Activated CD4-positive, alpha-beta memory T cell treated with anti-CD3 and anti-CD28 coated beads for 36 hours (primary cell): Measurements from ENCODE around the gene WASL. TPM values are rescaled to one million over a fixed set of nuclear protein-coding genes. Genes with fewer than 3 reads are reported as not detected.

Experiments
- CTCF ChIA-PET: fragments of 350-600 bp; sonication (Branson Sonifier 250); formaldehyde crosslinking; loops from one replicate; lab custom pipeline; 2021; ENCODE audit warnings: antibody characterized with exemption, inconsistent platforms; lab: Charles Lee
- POLR2A ChIA-PET: fragments of 350-600 bp; sonication (Branson Sonifier 250); formaldehyde crosslinking; loops from one replicate; lab custom pipeline; 2021; ENCODE audit warnings: antibody characterized with exemption; lab: Charles Lee
- DNase-seq: peaks from one replicate; pipeline ENCODE4 v3.0.0-alpha.2; 2020
- H3K27ac Mint-ChIP-seq: one replicate; pipeline ENCODE4 v1.8.0; 2021; ENCODE audit warnings: mixed read lengths
- H3K27me3 Mint-ChIP-seq: one replicate; pipeline ENCODE4 v1.8.0; 2021; ENCODE audit warnings: mixed read lengths
- H3K36me3 Mint-ChIP-seq: one replicate; pipeline ENCODE4 v1.8.0; 2021; ENCODE audit warnings: mixed read lengths
- H3K4me1 Mint-ChIP-seq: one replicate; pipeline ENCODE4 v1.8.0; 2021; ENCODE audit warnings: low read depth, mixed read lengths
- H3K4me3 Mint-ChIP-seq: one replicate; pipeline ENCODE4 v1.8.0; 2021; ENCODE audit warnings: mild to moderate bottlenecking, mixed read lengths
- H3K9me3 Mint-ChIP-seq: one replicate; pipeline ENCODE4 v1.8.0; 2021; ENCODE audit warnings: mixed read lengths
- intact Hi-C: fragments of 100-400 bp; cut with micrococcal nuclease; formaldehyde crosslinking; loops from one replicate; pipeline ENCODE4 v1.15.1; 2023
- total RNA-seq, 2 experiments: library from RNA; stranded (reverse); gene quantifications; one replicate each; pipeline ENCODE4 v1.2.3, GENCODE V29; 2021

Gene WASL
- total RNA-seq, 2 experiments from 2014 or later: 5.1 to 5.9 TPM

GRCh38 chr7:123687161-123687560 is 61.6 kb downstream of the WASL start:
- Mint-ChIP-seq H3K27ac (no peak overlapping the region), H3K4me1 (no peaks in the 10 kb centered on the region), H3K9me3 (no peaks in the 10 kb centered on the region), H3K4me3 (no peak overlapping the region), H3K27me3 (no peaks in the 10 kb centered on the region), H3K36me3 (peaks cover 12% of the 10 kb centered on the region)
- ChIA-PET CTCF (interaction anchor here (0.9 to 2.2 kb wide), 2 partner anchors 111 to 178 kb away, joined by 4 to 12 read pairs; no protein-coding TSS in a partner anchor), POLR2A (no interaction called here)
- intact Hi-C loops: no loop called here
- DNase-seq: no peak

GRCh38 chr7:123682690-123683089 is 66.1 kb downstream of the WASL start:
- CTCF ChIA-PET: interaction anchor here (0.7 to 2.5 kb wide), 13 partner anchors 8 to 190 kb away, joined by 3 to 22 read pairs (median 6); no protein-coding TSS in a partner anchor
- Mint-ChIP-seq H3K9me3 (no peaks in the 10 kb centered on the region), H3K36me3 (peaks cover 6% of the 10 kb centered on the region), H3K27ac (no peak overlapping the region), H3K27me3 (no peaks in the 10 kb centered on the region), H3K4me1 (no peaks in the 10 kb centered on the region), H3K4me3 (no peak overlapping the region)
- POLR2A ChIA-PET: no interaction called here
- intact Hi-C loops: loop anchor here (1.0 to 2.0 kb wide), 4 partner anchors 66 to 190 kb away; partner anchors contain the start of gene WASL
- DNase-seq: no peak

DNA sequence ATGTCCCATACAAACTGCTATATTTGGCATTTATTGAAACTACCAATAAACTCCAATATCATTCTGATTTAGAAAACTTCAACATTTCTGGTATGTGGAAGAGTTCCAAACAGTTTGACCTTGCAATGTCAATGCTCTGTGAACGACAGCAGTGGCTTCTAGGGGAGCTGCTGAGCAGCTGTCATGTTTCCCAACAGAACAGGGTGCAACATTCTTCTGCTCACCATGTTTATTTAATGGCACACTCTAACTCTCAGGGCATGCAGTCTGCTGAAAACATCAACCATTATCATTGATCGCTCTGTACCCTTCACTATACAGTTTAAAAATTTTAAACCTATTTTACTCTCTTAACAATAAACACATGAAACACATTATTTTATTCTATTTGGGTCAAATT is 67.2 kb downstream of the WASL start:
- CTCF ChIA-PET: interaction anchor here (1.4 to 2.5 kb wide), 3 partner anchors 9 to 183 kb away, joined by 6 to 22 read pairs (median 16); no protein-coding TSS in a partner anchor
- H3K36me3 Mint-ChIP-seq: peaks cover 3% of the 10 kb centered on the region
- H3K9me3 Mint-ChIP-seq: no peaks in the 10 kb centered on the region
- H3K4me3 Mint-ChIP-seq: no peak overlapping the region
- no peak for DNase-seq
- no peaks in the 10 kb centered on the region for H3K4me1 Mint-ChIP-seq
- POLR2A ChIA-PET: no interaction called here
- intact Hi-C loops: no loop called here
- H3K27ac Mint-ChIP-seq: no peak overlapping the region
- no peaks in the 10 kb centered on the region for H3K27me3 Mint-ChIP-seq

- H3K27me3 Mint-ChIP-seq: no peaks in the 10 kb centered on the region
- ChIA-PET CTCF (interaction anchor here (2.4 to 2.5 kb wide), 2 partner anchors 21 to 184 kb away, joined by 16 to 22 read pairs; no protein-coding TSS in a partner anchor), POLR2A (no interaction called here)
- H3K9me3 Mint-ChIP-seq: no peaks in the 10 kb centered on the region
- no peaks in the 10 kb centered on the region for H3K4me1 Mint-ChIP-seq
- peaks cover 3% of the 10 kb centered on the region for H3K36me3 Mint-ChIP-seq
- no peak for DNase-seq
- intact Hi-C loops: no loop called here
- H3K27ac Mint-ChIP-seq: no peak overlapping the region
- no peak overlapping the region for H3K4me3 Mint-ChIP-seq
Observed at GRCh38 chr7:123680580-123680979, 68.2 kb downstream of the WASL start.

GRCh38 chr7:123679614-123680013 is 69.2 kb downstream of the WASL start:
- Mint-ChIP-seq H3K4me1 (no peaks in the 10 kb centered on the region), H3K27ac (no peak overlapping the region), H3K36me3 (peaks cover 3% of the 10 kb centered on the region), H3K27me3 (no peaks in the 10 kb centered on the region), H3K9me3 (no peaks in the 10 kb centered on the region), H3K4me3 (no peak overlapping the region)
- no peak for DNase-seq
- intact Hi-C loops: no loop called here
- ChIA-PET CTCF (interaction anchor here (1.8 kb wide), 1 partner anchor 193 kb away, joined by 7 read pairs; no protein-coding TSS in a partner anchor), POLR2A (no interaction called here)

DNA sequence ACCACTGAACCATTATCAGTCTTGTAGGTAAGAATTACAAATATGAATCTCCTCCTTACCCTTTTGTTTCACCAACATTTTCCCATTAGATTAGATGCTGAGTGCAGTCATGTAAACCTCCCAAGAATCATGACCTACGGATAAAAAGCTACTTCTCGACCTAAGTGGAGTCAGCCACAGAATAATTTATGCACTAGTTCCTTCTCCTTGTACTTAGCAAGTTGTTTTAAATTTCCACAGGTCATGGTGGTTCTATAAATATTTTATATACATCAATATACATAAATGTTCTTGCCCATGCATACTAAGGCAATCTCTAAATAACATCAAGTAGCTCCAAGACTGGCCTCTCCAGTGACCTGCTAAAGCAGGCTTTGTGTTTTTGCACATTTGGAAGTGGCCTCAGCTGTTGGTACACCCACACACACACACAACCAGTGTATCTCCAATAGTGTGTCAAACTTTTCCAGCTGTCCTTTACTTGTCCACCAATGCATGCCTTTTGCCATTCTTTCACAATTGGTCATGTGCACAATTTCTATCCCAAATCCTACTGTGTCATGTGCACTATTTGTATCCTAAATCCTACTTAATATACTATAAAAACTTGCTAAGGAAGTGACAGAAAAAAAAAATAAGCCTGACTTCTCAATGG is 71.6 kb downstream of the WASL start:
- Mint-ChIP-seq H3K27ac (no peak overlapping the region), H3K4me1 (no peaks in the 10 kb centered on the region), H3K36me3 (no peaks in the 10 kb centered on the region), H3K4me3 (no peak overlapping the region), H3K27me3 (no peaks in the 10 kb centered on the region), H3K9me3 (no peaks in the 10 kb centered on the region)
- no peak for DNase-seq
- CTCF ChIA-PET: no interaction called here
- POLR2A ChIA-PET: no interaction called here
- intact Hi-C loops: no loop called here

DNA sequence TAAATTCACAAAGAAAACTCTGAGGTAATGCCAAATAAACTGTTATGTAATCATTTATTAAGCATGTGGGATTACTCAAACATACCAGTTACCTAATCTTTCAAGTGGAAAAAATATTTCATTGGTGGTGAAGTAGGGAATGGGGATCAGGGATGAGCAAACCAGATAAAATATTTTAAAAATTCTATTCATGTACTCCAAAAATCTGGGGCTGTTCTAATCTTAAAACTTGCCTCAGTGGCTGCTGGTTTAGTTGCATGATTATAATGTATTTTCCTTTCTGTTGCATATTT is 73.7 kb downstream of the WASL start:
- no peaks in the 10 kb centered on the region for H3K9me3 Mint-ChIP-seq
- no peaks in the 10 kb centered on the region for H3K36me3 Mint-ChIP-seq
- H3K27ac Mint-ChIP-seq: no peak overlapping the region
- no peak for DNase-seq
- intact Hi-C loops: no loop called here
- no peaks in the 10 kb centered on the region for H3K27me3 Mint-ChIP-seq
- no peaks in the 10 kb centered on the region for H3K4me1 Mint-ChIP-seq
- H3K4me3 Mint-ChIP-seq: no peak overlapping the region
- CTCF ChIA-PET: no interaction called here
- POLR2A ChIA-PET: no interaction called here

DNA sequence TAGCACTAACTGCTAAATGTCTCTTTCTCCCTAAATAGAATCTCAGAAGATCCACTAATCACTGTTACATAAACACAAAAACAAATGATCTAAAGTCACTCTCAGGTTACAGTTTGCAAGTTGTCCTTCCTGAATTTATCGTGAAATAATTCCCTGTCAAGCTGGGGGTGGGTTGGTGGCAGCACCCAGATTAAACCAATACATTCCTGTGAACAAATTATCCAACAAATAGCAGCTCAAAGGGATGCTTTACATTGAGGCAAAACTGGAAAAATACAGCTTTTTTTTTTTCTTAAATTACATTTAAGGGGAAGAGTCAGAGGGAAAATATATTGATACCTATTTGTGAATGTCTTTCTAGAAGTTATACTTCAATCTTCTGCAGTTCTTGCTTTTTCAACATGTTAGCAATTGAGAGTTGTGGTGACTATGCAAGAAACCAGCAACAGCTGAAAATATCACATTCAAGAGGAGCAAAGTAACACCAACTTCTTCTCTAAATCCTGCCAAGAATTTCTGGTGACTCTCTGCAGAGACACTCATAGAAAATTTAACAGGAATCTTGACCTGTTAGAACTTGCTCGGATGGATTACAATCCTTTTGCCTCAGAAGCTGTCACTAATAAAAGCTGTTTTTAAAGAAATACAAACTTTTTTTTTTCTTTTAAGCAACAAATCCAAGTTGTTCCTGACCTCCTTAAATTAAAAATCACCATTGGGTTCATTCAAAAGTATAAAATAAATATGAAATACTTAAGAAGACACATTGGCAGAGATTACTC is 74.2 kb downstream of the WASL start:
- no peaks in the 10 kb centered on the region for H3K36me3 Mint-ChIP-seq
- no peak for DNase-seq
- intact Hi-C loops: no loop called here
- CTCF ChIA-PET: interaction anchor here (0.5 to 1.5 kb wide), 2 partner anchors 8 to 507 kb away, joined by 3 to 4 read pairs; no protein-coding TSS in a partner anchor
- no peak overlapping the region for H3K27ac Mint-ChIP-seq
- POLR2A ChIA-PET: no interaction called here
- H3K4me3 Mint-ChIP-seq: no peak overlapping the region
- H3K27me3 Mint-ChIP-seq: no peaks in the 10 kb centered on the region
- H3K9me3 Mint-ChIP-seq: no peaks in the 10 kb centered on the region
- H3K4me1 Mint-ChIP-seq: no peaks in the 10 kb centered on the region

DNA sequence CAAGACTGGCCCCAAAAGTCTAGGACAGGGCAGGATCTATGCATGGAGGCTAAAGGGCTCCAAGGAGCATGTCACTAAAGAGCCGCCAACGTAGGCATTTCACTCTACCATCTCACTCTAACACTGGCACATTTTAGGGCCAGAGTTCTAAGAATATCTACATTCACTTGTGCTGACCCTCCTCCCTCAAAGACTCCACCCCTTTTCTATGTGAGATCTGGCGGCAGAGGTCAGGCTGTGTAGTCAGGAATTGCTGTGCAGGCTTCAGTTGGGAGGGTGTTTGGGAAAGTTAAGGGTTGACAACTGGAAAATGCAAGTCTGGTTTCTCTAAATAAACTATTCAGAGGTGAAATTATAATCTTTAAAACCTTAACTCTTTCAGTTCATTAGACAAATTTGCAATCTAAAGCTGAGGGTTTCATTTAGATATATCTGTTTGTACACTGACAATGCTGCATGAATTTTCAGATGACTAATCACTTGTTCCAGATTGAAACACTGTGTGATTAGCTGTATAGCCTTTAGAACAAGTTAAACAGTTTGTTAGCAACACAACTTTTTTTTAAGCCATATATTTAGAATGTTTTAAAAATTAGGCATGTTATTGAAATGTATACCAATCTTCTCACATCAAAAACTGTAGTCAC is 74.9 kb downstream of the WASL start:
- Mint-ChIP-seq H3K4me3 (no peak overlapping the region), H3K27ac (no peak overlapping the region), H3K4me1 (no peaks in the 10 kb centered on the region), H3K36me3 (no peaks in the 10 kb centered on the region), H3K9me3 (no peaks in the 10 kb centered on the region), H3K27me3 (no peaks in the 10 kb centered on the region)
- CTCF ChIA-PET: interaction anchor here (0.5 to 1.5 kb wide), 2 partner anchors 9 to 508 kb away, joined by 3 to 4 read pairs; no protein-coding TSS in a partner anchor
- no peak for DNase-seq
- POLR2A ChIA-PET: no interaction called here
- intact Hi-C loops: no loop called here

- no peaks in the 10 kb centered on the region for H3K36me3 Mint-ChIP-seq
- intact Hi-C loops: no loop called here
- no peaks in the 10 kb centered on the region for H3K4me1 Mint-ChIP-seq
- no peaks in the 10 kb centered on the region for H3K27me3 Mint-ChIP-seq
- H3K27ac Mint-ChIP-seq: no peak overlapping the region
- ChIA-PET POLR2A (no interaction called here), CTCF (interaction anchor here (1.5 kb wide), 1 partner anchor 9 kb away, joined by 4 read pairs; no protein-coding TSS in a partner anchor)
- DNase-seq: no peak
- no peak overlapping the region for H3K4me3 Mint-ChIP-seq
- H3K9me3 Mint-ChIP-seq: no peaks in the 10 kb centered on the region
Observed at GRCh38 chr7:123673137-123673732, 75.6 kb downstream of the WASL start.

- no peaks in the 10 kb centered on the region for H3K4me1 Mint-ChIP-seq
- no peak for DNase-seq
- intact Hi-C loops: no loop called here
- POLR2A ChIA-PET: no interaction called here
- no peaks in the 10 kb centered on the region for H3K9me3 Mint-ChIP-seq
- H3K27ac Mint-ChIP-seq: no peak overlapping the region
- CTCF ChIA-PET: no interaction called here
- no peak overlapping the region for H3K4me3 Mint-ChIP-seq
- no peaks in the 10 kb centered on the region for H3K36me3 Mint-ChIP-seq
- no peaks in the 10 kb centered on the region for H3K27me3 Mint-ChIP-seq
Observed at GRCh38 chr7:123669485-123669884, 79.3 kb downstream of the WASL start.

DNA sequence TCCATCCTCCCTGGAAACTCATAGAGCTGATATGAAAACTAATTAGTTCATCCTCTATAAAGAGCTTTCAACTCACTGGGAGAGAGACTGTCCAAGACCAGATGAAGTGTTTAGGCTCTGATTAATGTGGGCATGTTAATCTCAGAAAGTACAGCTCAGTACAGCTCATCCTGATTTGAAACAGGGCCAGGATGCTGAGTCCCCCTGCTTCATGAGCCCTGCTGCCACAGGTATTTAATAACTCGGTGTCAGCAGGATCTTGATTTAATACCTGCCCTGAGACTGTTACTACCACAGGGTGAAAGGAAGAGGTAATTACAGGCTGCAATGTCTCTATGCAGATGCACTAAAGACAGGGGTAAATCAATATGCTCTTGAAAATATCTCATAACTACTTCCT is 82.3 kb downstream of the WASL start:
- Mint-ChIP-seq H3K36me3 (no peaks in the 10 kb centered on the region), H3K4me1 (no peaks in the 10 kb centered on the region), H3K9me3 (no peaks in the 10 kb centered on the region), H3K27ac (no peak overlapping the region), H3K27me3 (peaks cover 12% of the 10 kb centered on the region), H3K4me3 (no peak overlapping the region)
- DNase-seq: no peak
- CTCF ChIA-PET: no interaction called here
- POLR2A ChIA-PET: no interaction called here
- intact Hi-C loops: no loop called here
